Forelimb muscle (tissue), 1 donor: Measurements from ENCODE around the gene ENG. TPM values are rescaled to one million over a fixed set of nuclear protein-coding genes. Genes with fewer than 3 reads are reported as not detected.
"Not testable (repeated sequence)": the region's sequence is repeated elsewhere in the genome, so short reads cannot be mapped to it uniquely, and the experiment has no call there.

Experiments used
- DNase-seq: peaks from one replicate; pipeline ENCODE4 v3.0.0-alpha.2; 2013; ENCODE audit warnings: low read depth
- polyA plus RNA-seq: library from polyadenylated mRNA; unstranded; fragments of 120-200 nt; gene quantifications from one replicate; pipeline ENCODE4 v1.2.1, GENCODE V29; 2013; ENCODE audit not compliant: insufficient read length

ENG gene
- polyA plus RNA-seq, 1 donor = 43.4 TPM

GRCh38 chr9:127844821-127845359, 9.6 kb downstream of the ENG start:
- DNase-seq = no peak

GRCh38 chr9:127841087-127841835, 13.2 kb downstream of the ENG start:
- no peak for DNase-seq

GRCh38 chr9:127838375-127839078, 15.9 kb downstream of the ENG start:
- no peak for DNase-seq

- DNase-seq = no peak
Observed at GRCh38 chr9:127837346-127837745, 17.1 kb downstream of the ENG start.

- DNase-seq = not testable (repeated sequence)
Observed at GRCh38 chr9:127836561-127836960, 17.9 kb downstream of the ENG start.

GRCh38 chr9:127835991-127836516, 18.4 kb downstream of the ENG start:
- no peak for DNase-seq

GRCh38 chr9:127833555-127833954, 20.9 kb downstream of the ENG start:
- DNase-seq = no peak

GRCh38 chr9:127832248-127832647, 22.2 kb downstream of the ENG start:
- DNase-seq = no peak

GRCh38 chr9:127829205-127829906, 25.1 kb downstream of the ENG start:
- DNase-seq = no peak

- no peak for DNase-seq
Observed at GRCh38 chr9:127828262-127829031, 26.0 kb downstream of the ENG start.

GRCh38 chr9:127826253-127826913, 28.1 kb downstream of the ENG start:
- no peak for DNase-seq

- no peak for DNase-seq
Observed at GRCh38 chr9:127825319-127826051, 29.0 kb downstream of the ENG start.

- no peak for DNase-seq
Observed at GRCh38 chr9:127822108-127822507, 32.4 kb downstream of the ENG start.

GRCh38 chr9:127818574-127818973, 35.9 kb downstream of the ENG start:
- no peak for DNase-seq

GRCh38 chr9:127817881-127818434, 36.5 kb downstream of the ENG start:
- DNase-seq = no peak

- DNase-seq = no peak
Observed at GRCh38 chr9:127816728-127817127, 37.7 kb downstream of the ENG start.

- DNase-seq = no peak
Observed at GRCh38 chr9:127816362-127816725, 38.1 kb downstream of the ENG start.

- no peak for DNase-seq
Observed at GRCh38 chr9:127815512-127816361, 38.7 kb downstream of the ENG start.
